OCI-LY1 (cell line): ENCODE measurements around the gene PXYLP1.

Source experiments
- H2AFZ ChIP-seq: fragments of 200-600 bp; sonication (generic), shearing (Covaris generic); 2 replicates; pipeline ENCODE4 v1.6.0; 2014; ENCODE audit warnings: antibody characterized with exemption, mild to moderate bottlenecking, low read length
- H3F3A ChIP-seq: fragments of 200-600 bp; sonication (generic), shearing (Covaris generic); 2 replicates; pipeline ENCODE4 v1.6.0; 2014; ENCODE audit warnings: mild to moderate bottlenecking, antibody characterized with exemption, low read length, moderate library complexity; ENCODE audit not compliant: insufficient read depth
- H3K27ac ChIP-seq: fragments of 200-600 bp; sonication (generic); 2 replicates; pipeline ENCODE4 v1.5.1; 2014; ENCODE audit warnings: low read length, mixed run types, mild to moderate bottlenecking, low read depth; ENCODE audit not compliant: poor library complexity, severe bottlenecking
- H3K27me3 ChIP-seq: fragments of 200-600 bp; sonication (generic); 2 replicates; pipeline ENCODE4 v1.6.0; 2014; ENCODE audit warnings: antibody characterized with exemption, mild to moderate bottlenecking, low read length, moderate library complexity; ENCODE audit not compliant: insufficient read depth
- H3K36me3 ChIP-seq: fragments of 200-600 bp; sonication (generic); 2 replicates; pipeline ENCODE4 v1.6.1; 2014; ENCODE audit warnings: mild to moderate bottlenecking, antibody characterized with exemption, low read length, moderate library complexity, mixed read lengths; ENCODE audit not compliant: insufficient read depth
- H3K4me1 ChIP-seq: fragments of 200-600 bp; sonication (generic); 2 replicates; pipeline ENCODE4 v1.5.1; 2014; ENCODE audit warnings: mild to moderate bottlenecking, low read length, moderate library complexity; ENCODE audit not compliant: insufficient read depth, severe bottlenecking
- H3K4me2 ChIP-seq: fragments of 200-600 bp; sonication (generic), shearing (Covaris generic); 2 replicates; pipeline ENCODE4 v1.6.1; 2014; ENCODE audit warnings: low read length
- H3K4me3 ChIP-seq: fragments of 200-600 bp; sonication (generic); 2 replicates; pipeline ENCODE4 v1.5.1; 2014; ENCODE audit warnings: low read length, low read depth, mild to moderate bottlenecking, mixed read lengths; ENCODE audit not compliant: poor library complexity, severe bottlenecking
- H3K79me2 ChIP-seq: fragments of 200-600 bp; shearing (Covaris generic); 2 replicates; pipeline ENCODE4 v1.6.1; 2016; ENCODE audit warnings: mixed run types, low read length, mixed read lengths; ENCODE audit not compliant: insufficient read depth
- H3K9ac ChIP-seq: fragments of 200-600 bp; sonication (generic), shearing (Covaris generic); 2 replicates; pipeline ENCODE4 v1.6.1; 2014; ENCODE audit warnings: mild to moderate bottlenecking, low read length, mixed read lengths
- H3K9me2 ChIP-seq: fragments of 200-600 bp; sonication (generic), shearing (Covaris generic); 2 replicates; pipeline ENCODE4 v1.6.1; 2014; ENCODE audit warnings: low read depth, mild to moderate bottlenecking, low read length, mixed read lengths
- H3K9me3 ChIP-seq: fragments of 200-600 bp; shearing (Covaris generic); 2 replicates; pipeline ENCODE4 v1.6.1; 2014; ENCODE audit warnings: low read length, mixed read lengths
- H4K20me1 ChIP-seq: fragments of 200-600 bp; sonication (generic), shearing (Covaris generic); 2 replicates; pipeline ENCODE4 v1.6.0; 2016; ENCODE audit warnings: mild to moderate bottlenecking, low read length; ENCODE audit not compliant: insufficient read depth
- EZH2 ChIP-seq: fragments of 200-600 bp; sonication (generic), shearing (Covaris generic); IDR thresholded peaks from 2 replicates; pipeline ENCODE4 v1.8.0; 2017; ENCODE audit warnings: borderline replicate concordance, mixed run types, mild to moderate bottlenecking, antibody characterized with exemption, low read length, moderate library complexity, mixed read lengths
- TF ChIP-seq, protein P1 (sequence below): fragments of 200-600 bp; sonication (generic), shearing (Covaris generic); IDR thresholded peaks from 2 replicates; pipeline ENCODE4 v1.5.1; 2017; ENCODE audit warnings: mild to moderate bottlenecking, antibody characterized with exemption, low read length, moderate library complexity, mixed read lengths

PXYLP1 gene

GRCh38 chr3:141201122-141201521 lies 30.5 kb upstream of the PXYLP1 start:
- no peaks in the 10 kb centered on the region for H3K9me3 ChIP-seq
- TF ChIP-seq, protein P1, sequence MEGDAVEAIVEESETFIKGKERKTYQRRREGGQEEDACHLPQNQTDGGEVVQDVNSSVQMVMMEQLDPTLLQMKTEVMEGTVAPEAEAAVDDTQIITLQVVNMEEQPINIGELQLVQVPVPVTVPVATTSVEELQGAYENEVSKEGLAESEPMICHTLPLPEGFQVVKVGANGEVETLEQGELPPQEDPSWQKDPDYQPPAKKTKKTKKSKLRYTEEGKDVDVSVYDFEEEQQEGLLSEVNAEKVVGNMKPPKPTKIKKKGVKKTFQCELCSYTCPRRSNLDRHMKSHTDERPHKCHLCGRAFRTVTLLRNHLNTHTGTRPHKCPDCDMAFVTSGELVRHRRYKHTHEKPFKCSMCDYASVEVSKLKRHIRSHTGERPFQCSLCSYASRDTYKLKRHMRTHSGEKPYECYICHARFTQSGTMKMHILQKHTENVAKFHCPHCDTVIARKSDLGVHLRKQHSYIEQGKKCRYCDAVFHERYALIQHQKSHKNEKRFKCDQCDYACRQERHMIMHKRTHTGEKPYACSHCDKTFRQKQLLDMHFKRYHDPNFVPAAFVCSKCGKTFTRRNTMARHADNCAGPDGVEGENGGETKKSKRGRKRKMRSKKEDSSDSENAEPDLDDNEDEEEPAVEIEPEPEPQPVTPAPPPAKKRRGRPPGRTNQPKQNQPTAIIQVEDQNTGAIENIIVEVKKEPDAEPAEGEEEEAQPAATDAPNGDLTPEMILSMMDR, result no peak
- no peak for TF ChIP-seq EZH2

DNA sequence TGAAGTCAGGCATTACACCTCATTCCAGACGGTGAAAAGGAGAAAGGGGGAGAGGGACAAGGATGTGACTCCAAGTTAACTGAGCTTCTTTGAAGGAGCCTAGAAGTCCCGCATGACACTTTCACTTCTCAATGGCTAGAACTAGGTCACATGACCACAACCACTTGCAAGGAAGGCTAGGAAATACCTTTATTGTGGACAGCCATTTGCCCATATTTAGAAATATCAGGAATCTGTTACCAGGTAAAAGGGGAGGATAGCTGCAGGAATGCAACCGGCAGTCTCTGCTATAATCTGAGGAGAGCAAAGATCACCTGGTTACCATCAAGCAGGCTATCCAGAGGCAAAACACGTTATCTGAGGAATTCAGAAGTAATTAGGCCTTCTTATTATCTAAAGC lies 28.9 kb upstream of the PXYLP1 start:
- Histone ChIP-seq H3K4me2 (no peak overlapping the region), H3K9ac (no peak overlapping the region), H3F3A (no peaks in the 10 kb centered on the region), H3K9me3 (no peaks in the 10 kb centered on the region), H3K36me3 (no peaks in the 10 kb centered on the region), H3K4me3 (no peak overlapping the region), H3K4me1 (no peaks in the 10 kb centered on the region), H2AFZ (no peak overlapping the region), H3K27me3 (no peaks in the 10 kb centered on the region), H3K9me2 (no peaks in the 10 kb centered on the region), H3K27ac (no peak overlapping the region), H4K20me1 (no peaks in the 10 kb centered on the region), H3K79me2 (no peaks in the 10 kb centered on the region)
- TF ChIP-seq, protein P1, result no peak
- TF ChIP-seq EZH2, result no peak

More at GRCh38 chr3:141201122-141201521, 30.5 kb upstream of the PXYLP1 start:
- Histone ChIP-seq H3K4me3 (no peak overlapping the region), H4K20me1 (no peaks in the 10 kb centered on the region), H3K79me2 (no peaks in the 10 kb centered on the region), H3F3A (no peaks in the 10 kb centered on the region), H3K4me1 (no peaks in the 10 kb centered on the region), H3K27me3 (no peaks in the 10 kb centered on the region), H3K9me2 (no peaks in the 10 kb centered on the region), H2AFZ (no peak overlapping the region), H3K27ac (no peak overlapping the region), H3K9ac (no peak overlapping the region), H3K4me2 (no peak overlapping the region), H3K36me3 (no peaks in the 10 kb centered on the region)

DNA sequence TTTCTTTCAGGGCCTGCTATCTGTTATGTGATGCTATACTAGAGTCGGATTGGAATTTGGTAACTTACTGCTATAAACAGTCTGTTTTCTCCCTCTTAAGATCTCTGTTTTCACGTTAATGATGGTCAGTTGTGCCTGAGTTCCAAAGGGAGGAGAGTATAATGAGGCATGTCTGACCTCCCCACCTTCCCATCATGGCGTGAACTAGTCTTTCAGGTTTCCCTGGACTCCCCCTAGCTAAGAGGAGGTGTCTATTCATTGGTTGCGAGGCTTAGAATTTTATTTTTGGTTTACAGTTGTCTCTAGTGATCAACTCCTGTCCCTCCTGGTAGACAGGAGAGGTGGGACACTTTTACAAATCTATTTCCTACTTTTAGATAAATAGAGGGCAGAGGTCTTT lies 27.8 kb upstream of the PXYLP1 start:
- H4K20me1 ChIP-seq, result no peaks in the 10 kb centered on the region
- H3K27me3 ChIP-seq, result no peaks in the 10 kb centered on the region
- no peak overlapping the region for H3K9ac ChIP-seq
- no peaks in the 10 kb centered on the region for H3K9me3 ChIP-seq
- H3K9me2 ChIP-seq, result no peaks in the 10 kb centered on the region
- H3K36me3 ChIP-seq, result no peaks in the 10 kb centered on the region
- H3K27ac ChIP-seq, result no peak overlapping the region
- H3K4me2 ChIP-seq, result no peak overlapping the region
- no peaks in the 10 kb centered on the region for H3K4me1 ChIP-seq
- H3K79me2 ChIP-seq, result no peaks in the 10 kb centered on the region
- no peak overlapping the region for H2AFZ ChIP-seq
- H3F3A ChIP-seq, result no peaks in the 10 kb centered on the region
- TF ChIP-seq, protein P1, result no peak
- TF ChIP-seq EZH2, result no peak
- no peak overlapping the region for H3K4me3 ChIP-seq
